ENCODE data around the gene CDK15.

- no peak for TF ChIP-seq ELF4 (IDR thresholded peaks at IDR 0.05)
- no peak for TF ChIP-seq FOXA1 (IDR thresholded peaks at IDR 0.05)
- TF ChIP-seq HDGF (IDR thresholded peaks at IDR 0.05; ENCODE audit: borderline replicate concordance), result no peak
- no peak for TF ChIP-seq BHLHE40 (IDR thresholded peaks at IDR 0.05; ENCODE audit: borderline replicate concordance)
- no peak for TF ChIP-seq SUZ12 (IDR thresholded peaks at IDR 0.05)
- TF ChIP-seq TARDBP (IDR thresholded peaks at IDR 0.05), result no peak
- no peak for TF ChIP-seq CTBP1 (IDR thresholded peaks at IDR 0.05; ENCODE audit: borderline replicate concordance)
- no peak for TF ChIP-seq FOXK2 (IDR thresholded peaks at IDR 0.05)
- no peak for TF ChIP-seq LEF1 (IDR thresholded peaks at IDR 0.05; ENCODE audit: borderline replicate concordance)
- no peak for TF ChIP-seq SP1 (IDR thresholded peaks at IDR 0.05)
- no peak for TF ChIP-seq L3MBTL2 (conservative IDR thresholded peaks at IDR 0.05)
Observed at GRCh38 chr2:201855356-201855755, 49.0 kb downstream of the CDK15 start.
